ENCODE measurements around the gene COQ8B.
"Not testable (repeated sequence)": the region's sequence is repeated elsewhere in the genome, so short reads cannot be mapped to it uniquely, and the experiment has no call there.

The COQ8B gene

GRCh38 chr19:40659116-40659515 lies 57.6 kb downstream of the COQ8B start:
- peaks cover 14% of the 10 kb centered on the region for H3K4me1 ChIP-seq (ENCODE audit: insufficient read depth, low read length, severe bottlenecking)
- TF ChIP-seq CTCF (IDR thresholded peaks at IDR 0.05; ENCODE audit: low read length): no peak
- TF ChIP-seq EZH2 (IDR thresholded peaks at IDR 0.05; ENCODE audit: borderline replicate concordance, low read length): no peak
- no peak overlapping the region for H2AFZ ChIP-seq (ENCODE audit: low read length)

GRCh38 chr19:40658031-40658430 lies 58.7 kb downstream of the COQ8B start:
- Histone ChIP-seq H3K9me3 (ENCODE audit: low read length) (no peaks in the 10 kb centered on the region), H3K9ac (ENCODE audit: low read length) (no peak overlapping the region), H3K27me3 (ENCODE audit: insufficient read depth, low read length) (no peaks in the 10 kb centered on the region), H3F3A (ENCODE audit: insufficient read depth, low read length) (no peaks in the 10 kb centered on the region), H3K79me2 (ENCODE audit: insufficient read depth, low read length) (no peaks in the 10 kb centered on the region), H3K9me2 (ENCODE audit: low read depth, low read length) (no peaks in the 10 kb centered on the region), H4K20me1 (ENCODE audit: insufficient read depth, low read length) (no peaks in the 10 kb centered on the region), H2AFZ (ENCODE audit: low read length) (no peak overlapping the region), H3K4me3 (ENCODE audit: low read depth, low read length, poor library complexity, severe bottlenecking) (no peak overlapping the region), H3K36me3 (ENCODE audit: insufficient read depth, low read length) (no peaks in the 10 kb centered on the region), H3K27ac (ENCODE audit: low read depth, low read length, poor library complexity, severe bottlenecking) (no peak overlapping the region), H3K4me1 (ENCODE audit: insufficient read depth, low read length, severe bottlenecking) (peaks cover 5% of the 10 kb centered on the region), H3K4me2 (ENCODE audit: low read length) (no peak overlapping the region)
- TF ChIP-seq EZH2 (IDR thresholded peaks at IDR 0.05; ENCODE audit: borderline replicate concordance, low read length): no peak
- TF ChIP-seq CTCF (IDR thresholded peaks at IDR 0.05; ENCODE audit: low read length): no peak

More at GRCh38 chr19:40659116-40659515, 57.6 kb downstream of the COQ8B start:
- no peaks in the 10 kb centered on the region for H3F3A ChIP-seq (ENCODE audit: insufficient read depth, low read length)
- H3K79me2 ChIP-seq (ENCODE audit: insufficient read depth, low read length): no peaks in the 10 kb centered on the region
- no peaks in the 10 kb centered on the region for H3K27me3 ChIP-seq (ENCODE audit: insufficient read depth, low read length)
- no peaks in the 10 kb centered on the region for H3K36me3 ChIP-seq (ENCODE audit: insufficient read depth, low read length)
- H3K4me3 ChIP-seq (ENCODE audit: low read depth, low read length, poor library complexity, severe bottlenecking): no peak overlapping the region
- no peak overlapping the region for H3K27ac ChIP-seq (ENCODE audit: low read depth, low read length, poor library complexity, severe bottlenecking)
- H3K9me3 ChIP-seq (ENCODE audit: low read length): no peaks in the 10 kb centered on the region
- H3K9me2 ChIP-seq (ENCODE audit: low read depth, low read length): no peaks in the 10 kb centered on the region
- H3K4me2 ChIP-seq (ENCODE audit: low read length): no peak overlapping the region
- H4K20me1 ChIP-seq (ENCODE audit: insufficient read depth, low read length): no peaks in the 10 kb centered on the region
- H3K9ac ChIP-seq (ENCODE audit: low read length): no peak overlapping the region

- not testable (repeated sequence) for H3K9me2 ChIP-seq (ENCODE audit: low read depth, low read length); H4K20me1 ChIP-seq (ENCODE audit: insufficient read depth, low read length); H3K4me1 ChIP-seq (ENCODE audit: insufficient read depth, low read length, severe bottlenecking); H3K36me3 ChIP-seq (ENCODE audit: insufficient read depth, low read length); H3K27ac ChIP-seq (ENCODE audit: low read depth, low read length, poor library complexity, severe bottlenecking); H3K27me3 ChIP-seq (ENCODE audit: insufficient read depth, low read length); H3K9ac ChIP-seq (ENCODE audit: low read length); H3K4me3 ChIP-seq (ENCODE audit: low read depth, low read length, poor library complexity, severe bottlenecking); H2AFZ ChIP-seq (ENCODE audit: low read length); H3K4me2 ChIP-seq (ENCODE audit: low read length); H3F3A ChIP-seq (ENCODE audit: insufficient read depth, low read length); H3K79me2 ChIP-seq (ENCODE audit: insufficient read depth, low read length); H3K9me3 ChIP-seq (ENCODE audit: low read length)
Measured at GRCh38 chr19:40655684-40656083, 61.0 kb downstream of the COQ8B start.

- H3F3A ChIP-seq (ENCODE audit: insufficient read depth, low read length); H3K36me3 ChIP-seq (ENCODE audit: insufficient read depth, low read length); H3K4me2 ChIP-seq (ENCODE audit: low read length); H3K9me2 ChIP-seq (ENCODE audit: low read depth, low read length); H3K9ac ChIP-seq (ENCODE audit: low read length); H2AFZ ChIP-seq (ENCODE audit: low read length); H3K4me1 ChIP-seq (ENCODE audit: insufficient read depth, low read length, severe bottlenecking); H3K4me3 ChIP-seq (ENCODE audit: low read depth, low read length, poor library complexity, severe bottlenecking); H4K20me1 ChIP-seq (ENCODE audit: insufficient read depth, low read length); H3K9me3 ChIP-seq (ENCODE audit: low read length); H3K27me3 ChIP-seq (ENCODE audit: insufficient read depth, low read length); H3K27ac ChIP-seq (ENCODE audit: low read depth, low read length, poor library complexity, severe bottlenecking); H3K79me2 ChIP-seq (ENCODE audit: insufficient read depth, low read length): not testable (repeated sequence)
Measured at GRCh38 chr19:40652303-40652702, 64.4 kb downstream of the COQ8B start.

Measured in OCI-LY1 (cell line).